Non-pigmented ciliary epithelial cell (primary cell): Measurements from ENCODE around the gene BPIFB6.

Source experiments
- DNase-seq: peaks from one replicate; pipeline ENCODE4 v3.0.0-alpha.2; 2010; ENCODE audit warnings: low read depth

BPIFB6 gene

GRCh38 chr20:33002087-33002808, 29.2 kb upstream of the BPIFB6 start:
- DNase-seq = no peak

GRCh38 chr20:33004141-33004751, 27.2 kb upstream of the BPIFB6 start, which contains the start of gene SUN5:
Gene SUN5 (minus strand): TSS chr20:33004433. CDS start chr20:33004340, 93 bp downstream.
- no peak for DNase-seq

GRCh38 chr20:33005132-33005566, 26.3 kb upstream of the BPIFB6 start:
- DNase-seq = no peak

GRCh38 chr20:33005908-33006775, 25.3 kb upstream of the BPIFB6 start:
- DNase-seq = no peak

GRCh38 chr20:33006776-33007375, 24.6 kb upstream of the BPIFB6 start:
- DNase-seq = no peak

GRCh38 chr20:33007376-33008335, 23.8 kb upstream of the BPIFB6 start, which contains the start of gene BPIFB2:
Gene BPIFB2 (plus strand): TSS chr20:33007704. CDS start chr20:33008575, 871 bp downstream.
- DNase-seq = no peak

GRCh38 chr20:33008336-33009213, 22.9 kb upstream of the BPIFB6 start:
- no peak for DNase-seq

GRCh38 chr20:33009214-33010132, 22.0 kb upstream of the BPIFB6 start:
- no peak for DNase-seq

GRCh38 chr20:33010133-33010504, 21.3 kb upstream of the BPIFB6 start:
- DNase-seq = no peak

GRCh38 chr20:33010674-33011449, 20.6 kb upstream of the BPIFB6 start:
- DNase-seq = no peak

GRCh38 chr20:33012327-33013189, 18.9 kb upstream of the BPIFB6 start:
- no peak for DNase-seq

- no peak for DNase-seq
Observed at GRCh38 chr20:33013701-33014326, 17.6 kb upstream of the BPIFB6 start.

GRCh38 chr20:33014336-33015113, 16.9 kb upstream of the BPIFB6 start:
- no peak for DNase-seq

GRCh38 chr20:33015114-33015484, 16.3 kb upstream of the BPIFB6 start:
- DNase-seq = no peak

- DNase-seq = no peak
Observed at GRCh38 chr20:33015700-33016580, 15.5 kb upstream of the BPIFB6 start.
